HG02840 (cell line): Measurements from ENCODE around the gene ATOH7.
"Not testable (repeated sequence)": the region's sequence is repeated elsewhere in the genome, so short reads cannot be mapped to it uniquely, and the experiment has no call there.

Experiments used
- ATAC-seq: cut with Tn5 transposase; IDR thresholded peaks from one replicate; pipeline ENCODE4 v1.9.1; 2021; ENCODE audit warnings: mild to moderate bottlenecking, moderate library complexity, moderate number of reproducible peaks; ENCODE audit not compliant: unreplicated experiment, low FRiP score

Gene ATOH7

GRCh38 chr10:68238371-68238770 is 6.5 kb upstream of the ATOH7 start:
- ATAC-seq = no peak

GRCh38 chr10:68237173-68237572 is 5.3 kb upstream of the ATOH7 start:
- ATAC-seq = no peak

GRCh38 chr10:68235581-68235980 is 3.7 kb upstream of the ATOH7 start:
- ATAC-seq = no peak

GRCh38 chr10:68235111-68235510 is 3.2 kb upstream of the ATOH7 start:
- no peak for ATAC-seq

- no peak for ATAC-seq
Measured at GRCh38 chr10:68233046-68233445, 1.1 kb upstream of the ATOH7 start.

- peak; percentile 75 for ATAC-seq
Measured at GRCh38 chr10:68231106-68231816, 652 bp downstream of the ATOH7 start.

GRCh38 chr10:68230268-68230667 is 1.6 kb downstream of the ATOH7 start:
- ATAC-seq = no peak

- no peak for ATAC-seq
Measured at GRCh38 chr10:68224810-68225209, 7.1 kb downstream of the ATOH7 start.

GRCh38 chr10:68223535-68224165 is 8.3 kb downstream of the ATOH7 start:
- no peak for ATAC-seq

- ATAC-seq = no peak
Measured at GRCh38 chr10:68222391-68222790, 9.5 kb downstream of the ATOH7 start.

- ATAC-seq = no peak
Measured at GRCh38 chr10:68221196-68221595, 10.7 kb downstream of the ATOH7 start.

- ATAC-seq = no peak
Measured at GRCh38 chr10:68218786-68219185, 13.1 kb downstream of the ATOH7 start.

GRCh38 chr10:68212721-68213352 is 19.1 kb downstream of the ATOH7 start:
- no peak for ATAC-seq

GRCh38 chr10:68211669-68212068 is 20.2 kb downstream of the ATOH7 start:
- ATAC-seq = no peak

- no peak for ATAC-seq
Measured at GRCh38 chr10:68208424-68209042, 23.4 kb downstream of the ATOH7 start.

- ATAC-seq = no peak
Measured at GRCh38 chr10:68202960-68203353, 29.0 kb downstream of the ATOH7 start.

- no peak for ATAC-seq
Measured at GRCh38 chr10:68196701-68197100, 35.2 kb downstream of the ATOH7 start.

GRCh38 chr10:68195776-68196175 is 36.1 kb downstream of the ATOH7 start:
- not testable (repeated sequence) for ATAC-seq

GRCh38 chr10:68194290-68194689 is 37.6 kb downstream of the ATOH7 start:
- no peak for ATAC-seq

GRCh38 chr10:68192113-68192512 is 39.8 kb downstream of the ATOH7 start:
- ATAC-seq = no peak

GRCh38 chr10:68188835-68189234 is 43.1 kb downstream of the ATOH7 start:
- ATAC-seq = no peak
